K562 (cell line): ENCODE data around the gene ADARB2. TPM values are rescaled to one million over a fixed set of nuclear protein-coding genes. Genes with fewer than 3 reads are reported as not detected.

Experiments
- ATAC-seq: fragments of 200-7000 bp; cut with Tn5 transposase; 3 replicates; pipeline ENCODE4 v1.9.1; 2020; ENCODE audit warnings: moderate library complexity
- BruUV-seq: library from RNA; stranded (reverse); fragments of 400-500 nt; replicated peaks from 2 replicates; lab custom pipeline; 2021; lab: Mats Ljungman, UMichigan
- CTCF ChIA-PET: fragments of 300-600 bp; formaldehyde crosslinking; extraction: SDS; loops from one replicate; lab custom pipeline; 2021; ENCODE audit warnings: low intra/inter-chr PET ratio; lab: Yijun Ruan, JAX
- POLR2A ChIA-PET: fragments of 300-600, 350-650 bp; sonication (Branson Sonifier 250); formaldehyde crosslinking; extraction: SDS; loops from one replicate; lab custom pipeline; 2021; ENCODE audit warnings: antibody characterized with exemption, inconsistent platforms; lab: Yijun Ruan, JAX
- DNase-seq, 4 experiments: peaks; one replicate each; pipeline versions ENCODE4 v3.0.0 to v3.0.0-alpha.2; 2011 to 2018; ENCODE audit warnings: low spot score in 3 of 4, mixed read lengths in 3 of 4; ENCODE audit errors: extremely low read depth in 1 of 4
- FAIRE-seq: peaks from 2 replicates; lab custom pipeline; 2011; peaks lifted over from hg19 to GRCh38; lab: Jason Lieb, UNC
- H2AFZ ChIP-seq: 2 replicates; pipeline ENCODE4 v1.6.0; 2011; ENCODE audit warnings: low read depth, low read length, control low read depth, inconsistent platforms
- H3K27ac ChIP-seq: fragments of 200-600 bp; 3 replicates; pipeline ENCODE4 v1.8.0; 2011; ENCODE audit warnings: low read depth, mild to moderate bottlenecking, control low read depth, inconsistent platforms, low read length, moderate library complexity, mixed read lengths; ENCODE audit errors: extremely low read depth
- H3K27me3 ChIP-seq, 2 experiments: fragments of 300-600 bp in 1 of 2; 2 replicates in 1 of 2; 3 replicates in 1 of 2; pipeline versions ENCODE4 v1.6.0 to v1.8.0; 2011; ENCODE audit warnings: inconsistent platforms in 2 of 2, low read length in 2 of 2, mild to moderate bottlenecking in 1 of 2, mixed read lengths in 1 of 2, moderate library complexity in 1 of 2; ENCODE audit not compliant: control insufficient read depth in 2 of 2, insufficient read depth in 2 of 2
- H3K36me3 ChIP-seq: fragments of 300-600 bp; 3 replicates; pipeline ENCODE4 v1.8.0; 2011; ENCODE audit warnings: mild to moderate bottlenecking, low read length, inconsistent platforms; ENCODE audit not compliant: control insufficient read depth, insufficient read depth
- H3K4me1 ChIP-seq, 2 experiments: fragments of 200-600 bp in 1 of 2; replicated peaks in 1 of 2; 2 replicates in 1 of 2; 3 replicates in 1 of 2; pipeline versions ENCODE4 v1.5.1 to v1.8.0; 2011; ENCODE audit warnings: inconsistent platforms in 2 of 2, low read length in 2 of 2, mild to moderate bottlenecking in 1 of 2, mixed read lengths in 1 of 2, moderate library complexity in 1 of 2; ENCODE audit not compliant: control insufficient read depth in 2 of 2, insufficient read depth in 2 of 2
- H3K4me2 ChIP-seq: 2 replicates; pipeline ENCODE4 v1.6.1; 2011; ENCODE audit warnings: low read length, control low read depth, inconsistent platforms, mixed read lengths; ENCODE audit not compliant: insufficient read depth
- H3K4me3 ChIP-seq: fragments of 200-600 bp; sonication (generic), shearing (Covaris generic); 2 replicates; pipeline ENCODE4 v1.5.1; 2016; ENCODE audit warnings: control low read depth, inconsistent platforms
- H3K79me2 ChIP-seq: fragments of 200-600 bp; 3 replicates; pipeline ENCODE4 v1.8.0; 2011; ENCODE audit warnings: low read length, inconsistent platforms; ENCODE audit not compliant: control insufficient read depth, insufficient read depth
- H3K9ac ChIP-seq, 2 experiments: 2 replicates each; pipeline versions ENCODE4 v1.6.0 to v1.6.1; 2011; ENCODE audit warnings: low read depth in 2 of 2, low read length in 2 of 2, control low read depth in 1 of 2, inconsistent platforms in 1 of 2, mild to moderate bottlenecking in 1 of 2, mixed read lengths in 1 of 2; ENCODE audit not compliant: insufficient read depth in 1 of 2
- H3K9me1 ChIP-seq: one replicate; pipeline ENCODE4 v1.6.0; 2011; ENCODE audit warnings: inconsistent platforms, mild to moderate bottlenecking, low read length, moderate library complexity; ENCODE audit not compliant: control insufficient read depth, insufficient read depth
- H3K9me3 ChIP-seq: replicated peaks from 2 replicates; pipeline ENCODE4 v1.5.1; 2011; ENCODE audit warnings: low read depth, low read length, inconsistent platforms; ENCODE audit not compliant: control insufficient read depth, insufficient read depth
- H4K20me1 ChIP-seq: replicated peaks from 2 replicates; pipeline ENCODE4 v1.6.1; 2011; ENCODE audit warnings: low read length, inconsistent platforms, mixed read lengths; ENCODE audit not compliant: control insufficient read depth, insufficient read depth
- PURB ChIP-seq: sonication (generic); formaldehyde crosslinking; IDR thresholded peaks from 2 replicates; pipeline ENCODE4 v1.9.0; 2021; ENCODE audit warnings: low read depth, mild to moderate bottlenecking, missing genetic modification reagents
- SREBF1 ChIP-seq: fragments of 150-350 bp; IDR thresholded peaks from 2 replicates; pipeline ENCODE4 v1.6.1; 2014; ENCODE audit warnings: antibody characterized with exemption, low read depth, low read length, borderline replicate concordance
- ZC3H11A ChIP-seq: IDR thresholded peaks from 2 replicates; pipeline ENCODE4 v1.6.1; 2012; ENCODE audit warnings: low read depth, low read length, improper control_type of control experiment
- WGBS: fragments of 100-300 bp; shearing (Covaris generic); methylation state at CpG from one replicate; pipeline ENCODE4 v1.1.6; 2016; ENCODE audit warnings: low coverage, mixed read lengths; ENCODE audit not compliant: insufficient coverage; ENCODE audit errors: missing lambda C conversion rate; 5-methylcytosine and 5-hydroxymethylcytosine counted together
- in situ Hi-C: fragments of 300-500 bp; cut with MboI; formaldehyde crosslinking; loops from 4 replicates; pipeline ENCODE4 v1.15.0; 2018; ENCODE audit warnings: inconsistent platforms, mixed read lengths
- intact Hi-C: fragments of 100-400 bp; cut with micrococcal nuclease; formaldehyde crosslinking; loops from 2 replicates; pipeline ENCODE4 v1.14.2; 2022
- polyA plus RNA-seq, 8 experiments: library from polyadenylated mRNA; depleted of rRNA in 4 of 8; stranded (reverse) in 5 of 8; unstranded in 3 of 8; fragments of >200 nt; fragmentation: Nextera tagmentation in 2 of 8; fragmentation: Illumina TruSeq in 1 of 8; extraction: Ambion mirVana in 2 of 8; extraction: Trizol in 1 of 8; gene quantifications; 2 replicates each; pipeline versions ENCODE4 v1.2.1 to v1.2.3, GENCODE V29; 2011 to 2014; ENCODE audit warnings: inconsistent platforms in 1 of 8, missing spikeins in 1 of 8
- total RNA-seq, 7 experiments: library from RNA; depleted of rRNA in 6 of 7; stranded (reverse); fragments of >200 nt in 6 of 7; fragmentation: Illumina TruSeq in 2 of 7; extraction: Trizol in 2 of 7; gene quantifications; 2 replicates each; pipeline versions ENCODE4 v1.2.1 to v1.2.3, GENCODE V29; 2011 to 2021; ENCODE audit warnings: low replicate concordance in 1 of 7
- TF ChIP-seq, protein P1 (sequence below): fragments of 150-350 bp; IDR thresholded peaks from 2 replicates; pipeline ENCODE4 v1.6.1; 2014; ENCODE audit warnings: low read depth, mild to moderate bottlenecking, low read length, borderline replicate concordance

Gene ADARB2
- total and polyA plus RNA-seq, 9 of the 15 experiments (the other 6 are each of a cell fraction or from before 2014, with no cell fraction given), result not detected

DNA sequence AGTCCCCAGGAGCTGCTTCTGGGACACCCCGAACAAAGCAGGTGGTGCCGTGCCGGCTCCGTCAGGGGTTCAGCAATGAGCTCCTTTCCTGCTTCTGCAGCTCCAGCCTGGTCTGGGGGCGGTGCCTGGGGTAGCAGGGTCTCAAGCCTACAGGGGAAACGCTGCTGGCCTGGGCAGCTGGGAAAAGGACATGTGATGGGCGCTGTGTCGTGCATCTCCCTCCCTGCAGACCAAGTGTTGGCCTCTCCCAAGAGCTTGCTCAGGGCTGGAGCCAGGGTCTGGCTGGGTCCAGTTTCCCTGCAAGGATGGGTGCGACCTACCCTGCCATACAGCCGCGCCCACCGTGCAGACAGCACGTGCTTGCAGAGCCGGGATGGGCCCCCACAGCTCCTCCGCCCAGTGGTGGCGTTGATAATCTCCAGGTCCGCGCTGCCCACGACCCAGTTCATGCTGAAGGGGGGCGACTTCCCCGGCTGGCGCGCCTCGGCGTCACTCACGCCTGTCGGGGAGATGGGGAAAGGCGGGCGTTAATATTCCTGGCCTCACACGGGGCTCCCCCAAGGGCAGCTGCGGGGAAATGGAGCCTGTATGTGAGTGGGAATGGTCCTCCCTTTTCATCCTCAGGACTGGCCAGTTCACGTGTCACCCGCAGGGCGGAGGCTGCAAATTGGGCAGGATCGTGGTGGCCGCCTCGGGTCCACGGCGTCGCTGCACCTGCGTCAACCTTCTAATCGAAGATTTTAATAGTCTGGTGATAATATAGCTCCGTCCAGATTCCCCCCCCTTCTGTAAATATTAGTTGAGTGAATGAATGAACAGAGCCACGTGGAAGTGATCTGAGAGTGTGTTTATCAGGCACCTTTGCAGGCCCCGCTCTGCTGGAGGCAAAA, 552.5 kb downstream of the ADARB2 start:
- CTCF ChIA-PET, result no interaction called here
- WGBS, result under 1% methylated on average over 45 of the region's 45 CpGs
- no peak overlapping the region for H3K27ac ChIP-seq
- FAIRE-seq (no peak), DNase-seq (no peak), ATAC-seq (no peak; the same call in 2 of the 3 replicates)
- intact Hi-C loops (no loop called here), in situ Hi-C loops (no loop called here)
- no peaks in the 10 kb centered on the region for H3K36me3 ChIP-seq
- H3K9ac ChIP-seq, result no peak overlapping the region
- H3K79me2 ChIP-seq, result no peaks in the 10 kb centered on the region
- no peak overlapping the region for H3K4me3 ChIP-seq
- no peak overlapping the region for H2AFZ ChIP-seq
- no peak for TF ChIP-seq ZC3H11A
- no peak for TF ChIP-seq SREBF1
- TF ChIP-seq, protein P1, sequence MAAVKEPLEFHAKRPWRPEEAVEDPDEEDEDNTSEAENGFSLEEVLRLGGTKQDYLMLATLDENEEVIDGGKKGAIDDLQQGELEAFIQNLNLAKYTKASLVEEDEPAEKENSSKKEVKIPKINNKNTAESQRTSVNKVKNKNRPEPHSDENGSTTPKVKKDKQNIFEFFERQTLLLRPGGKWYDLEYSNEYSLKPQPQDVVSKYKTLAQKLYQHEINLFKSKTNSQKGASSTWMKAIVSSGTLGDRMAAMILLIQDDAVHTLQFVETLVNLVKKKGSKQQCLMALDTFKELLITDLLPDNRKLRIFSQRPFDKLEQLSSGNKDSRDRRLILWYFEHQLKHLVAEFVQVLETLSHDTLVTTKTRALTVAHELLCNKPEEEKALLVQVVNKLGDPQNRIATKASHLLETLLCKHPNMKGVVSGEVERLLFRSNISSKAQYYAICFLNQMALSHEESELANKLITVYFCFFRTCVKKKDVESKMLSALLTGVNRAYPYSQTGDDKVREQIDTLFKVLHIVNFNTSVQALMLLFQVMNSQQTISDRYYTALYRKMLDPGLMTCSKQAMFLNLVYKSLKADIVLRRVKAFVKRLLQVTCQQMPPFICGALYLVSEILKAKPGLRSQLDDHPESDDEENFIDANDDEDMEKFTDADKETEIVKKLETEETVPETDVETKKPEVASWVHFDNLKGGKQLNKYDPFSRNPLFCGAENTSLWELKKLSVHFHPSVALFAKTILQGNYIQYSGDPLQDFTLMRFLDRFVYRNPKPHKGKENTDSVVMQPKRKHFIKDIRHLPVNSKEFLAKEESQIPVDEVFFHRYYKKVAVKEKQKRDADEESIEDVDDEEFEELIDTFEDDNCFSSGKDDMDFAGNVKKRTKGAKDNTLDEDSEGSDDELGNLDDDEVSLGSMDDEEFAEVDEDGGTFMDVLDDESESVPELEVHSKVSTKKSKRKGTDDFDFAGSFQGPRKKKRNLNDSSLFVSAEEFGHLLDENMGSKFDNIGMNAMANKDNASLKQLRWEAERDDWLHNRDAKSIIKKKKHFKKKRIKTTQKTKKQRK, result no peak
- TF ChIP-seq PURB (CRISPR knock-in tag), result no peak
- BruUV-seq, result no TSS peak
- no peaks in the 10 kb centered on the region for H3K9me1 ChIP-seq
- no peaks in the 10 kb centered on the region for H3K9me3 ChIP-seq
- POLR2A ChIA-PET, result interaction anchor here (3.8 kb wide), 1 partner anchor 11 kb away, joined by 11 read pairs; no protein-coding TSS in a partner anchor
- peaks cover 34% of the 10 kb centered on the region for H4K20me1 ChIP-seq
- peaks cover 73 to 95% of the 10 kb centered on the region in 2 experiments for H3K27me3 ChIP-seq
- peaks cover 0 to 29% of the 10 kb centered on the region in 2 experiments; a peak in 2 of 5 replicates for H3K4me1 ChIP-seq
- no peak overlapping the region for H3K4me2 ChIP-seq
